Pancreas (tissue), 10 donors: ENCODE results near the gene MEF2C. TPM values are rescaled to one million over a fixed set of nuclear protein-coding genes. Genes with fewer than 3 reads are reported as not detected.
A peak's percentile ranks its signal among the peaks of the same experiment; 100 is the strongest.
"Not testable (repeated sequence)": the region's sequence is repeated elsewhere in the genome, so short reads cannot be mapped to it uniquely, and the experiment has no call there.

Experiments
- ATAC-seq, 4 donors: fragments of 200-7000 bp; cut with Tn5 transposase; one replicate each; pipeline versions ENCODE4 v1.8.0 to v1.9.1; 2020; ENCODE audit warnings: mild to moderate bottlenecking in 4 of 4, moderate library complexity in 4 of 4
- DNase-seq, 6 donors: peaks; one replicate each; pipeline ENCODE4 v3.0.0-alpha.2; 2020
- FAIRE-seq: peaks from 2 replicates; lab custom pipeline; 2012; peaks lifted over from hg19 to GRCh38; lab: Jason Lieb, UNC
- H3K27ac ChIP-seq, 4 donors: fragments of 200-600 bp; sonication (generic); 1 replicate in 3 of 4; 2 replicates in 1 of 4; pipeline versions ENCODE4 v1.5.0 to v1.8.0; 2020
- H3K27me3 ChIP-seq, 4 donors: fragments of 200-600 bp; one replicate each; pipeline ENCODE4 v1.8.0; 2021
- H3K36me3 ChIP-seq, 3 donors: fragments of 200-600 bp; sonication (generic) in 1 of 3; one replicate each; pipeline versions ENCODE4 v1.5.0 to v1.8.0; 2020 to 2021
- H3K4me1 ChIP-seq, 3 donors: fragments of 200-600 bp; one replicate each; pipeline ENCODE4 v1.8.0; 2021
- H3K4me3 ChIP-seq, 4 donors: fragments of 200-600 bp; sonication (generic) in 2 of 4; one replicate each; pipeline versions ENCODE4 v1.5.0 to v1.8.0; 2020 to 2021
- H3K9me3 ChIP-seq, 4 donors: fragments of 200-600 bp; one replicate each; pipeline ENCODE4 v1.8.0; 2021
- CTCF ChIP-seq, 4 donors: fragments of 200-600 bp; sonication (generic) in 3 of 4; IDR thresholded peaks; one replicate each; pipeline versions ENCODE4 v1.5.0 to v1.8.0; 2021; ENCODE audit warnings: antibody characterized with exemption in 4 of 4
- WGBS, 2 donors: extraction: QIAGEN DNeasy Blood & Tissue Kit; methylation state at CpG; one replicate each; pipeline ENCODE4 v1.1.7; 2013; 5-methylcytosine and 5-hydroxymethylcytosine counted together
- intact Hi-C, 3 donors: fragments of 100-400 bp; cut with DNase I; formaldehyde crosslinking; loops; one replicate each; pipeline versions ENCODE4 v1.11.1 to v1.14.2; 2022
- polyA plus RNA-seq, 2 donors: library from polyadenylated mRNA; stranded (reverse); fragments of 200-250 nt; gene quantifications; one replicate each; pipeline ENCODE4 v1.2.3, GENCODE V29; 2013
- total RNA-seq, 6 donors: library from RNA; stranded (reverse); fragmentation: NEBNext Ultra II Directional in 4 of 6; extraction: Animal tissue kit (Norgen Biotek cat#: 25700) in 4 of 6; gene quantifications; one replicate each; pipeline versions ENCODE4 v1.2.1 to v1.2.4, GENCODE V29; 2021 to 2023
- donor health status: healthy with polysubstance abuse.
- donor health status: DM: no; HTN: no; CAD: no; lungs with moderate emphysema.
- donor health status: DM: no; HTN: no; CAD: no.
- donor health status: control.
- donor health status: control.
- donor health status: Bipolar disorder and iron deficiency.
- donor health status: DM: yes; HTN: yes; CAD: no.
- donor health status: DM: no; HTN: no; CAD: no.
- donor health status: DM: no; HTN: no; CAD: no.
- donor health status: DM: yes; HTN: yes; CAD: no.

Gene MEF2C
- total and polyA plus RNA-seq, 8 donors = 1.5 to 19.9 (median 4.8) TPM

DNA sequence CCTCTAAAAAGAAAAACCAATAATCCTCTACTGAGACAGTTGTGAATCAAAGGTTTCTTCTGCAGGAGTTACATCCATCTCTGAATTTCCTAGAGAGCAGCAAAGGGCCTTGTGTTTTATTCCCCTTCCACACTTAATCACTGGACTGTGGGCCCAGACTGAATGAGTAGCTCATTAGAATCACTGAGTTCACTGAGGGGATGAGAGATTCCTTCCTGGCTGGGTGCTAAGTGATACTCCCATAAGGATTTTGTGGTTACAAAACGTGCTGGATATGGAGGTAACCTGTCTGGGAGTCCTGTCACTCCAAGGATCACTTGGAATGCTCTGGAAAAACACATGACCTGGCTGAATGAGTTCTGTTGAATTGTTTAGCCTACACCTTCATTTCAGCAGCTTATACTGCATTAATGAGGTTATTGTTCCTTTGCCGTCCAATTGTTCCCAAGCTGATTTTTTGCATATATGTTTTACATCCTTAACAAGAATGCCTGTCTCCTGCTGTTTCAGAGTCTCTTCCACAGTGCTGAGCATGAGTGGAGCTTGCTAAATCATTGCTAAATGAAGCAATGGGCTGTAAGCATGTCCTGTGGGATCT lies 82.9 kb downstream of the MEF2C start:
- ATAC-seq = no peak
- H3K27ac ChIP-seq = no peak overlapping the region
- no peak for DNase-seq
- H3K9me3 ChIP-seq = no peaks in the 10 kb centered on the region
- WGBS, 2 donors = 67 to 69% methylated on average over 2 of the region's 2 CpGs
- TF ChIP-seq CTCF (IDR thresholded peaks at IDR 0.05) = no peak
- H3K36me3 ChIP-seq = no peaks in the 10 kb centered on the region
- intact Hi-C loops = no loop called here
- no peak for FAIRE-seq
- no peak overlapping the region for H3K4me3 ChIP-seq
- no peaks in the 10 kb centered on the region for H3K4me1 ChIP-seq
- no peaks in the 10 kb centered on the region for H3K27me3 ChIP-seq

DNA sequence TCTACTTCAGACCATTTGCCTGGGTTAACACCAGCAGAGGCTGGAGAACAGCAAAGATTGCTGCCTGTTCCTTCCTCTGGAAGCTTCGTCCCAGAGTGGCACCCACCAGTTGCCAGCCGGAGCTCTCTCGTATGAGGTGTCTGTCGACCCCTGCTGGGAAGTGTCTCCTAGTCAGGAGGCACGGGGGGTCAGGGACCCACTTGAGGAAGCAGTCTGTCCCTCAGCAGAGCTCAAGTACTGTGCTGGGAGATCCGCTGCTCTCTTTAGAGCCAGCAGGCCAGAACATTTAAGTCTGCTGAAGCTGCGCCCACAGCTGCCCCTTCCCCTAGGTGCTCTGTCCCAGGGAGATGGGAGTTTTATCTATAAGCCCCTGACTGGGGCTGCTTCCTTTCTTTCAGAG lies 84.1 kb downstream of the MEF2C start:
- FAIRE-seq, H3K36me3 ChIP-seq, ATAC-seq, intact Hi-C loops, H3K27ac ChIP-seq, H3K4me1 ChIP-seq, H3K27me3 ChIP-seq, H3K9me3 ChIP-seq, H3K4me3 ChIP-seq: not testable (repeated sequence)
- peak in 1 of 6 donors; percentile 18 for DNase-seq
- 90 to 95% methylated on average over 7 of the region's 7 CpGs for WGBS, 2 donors

DNA sequence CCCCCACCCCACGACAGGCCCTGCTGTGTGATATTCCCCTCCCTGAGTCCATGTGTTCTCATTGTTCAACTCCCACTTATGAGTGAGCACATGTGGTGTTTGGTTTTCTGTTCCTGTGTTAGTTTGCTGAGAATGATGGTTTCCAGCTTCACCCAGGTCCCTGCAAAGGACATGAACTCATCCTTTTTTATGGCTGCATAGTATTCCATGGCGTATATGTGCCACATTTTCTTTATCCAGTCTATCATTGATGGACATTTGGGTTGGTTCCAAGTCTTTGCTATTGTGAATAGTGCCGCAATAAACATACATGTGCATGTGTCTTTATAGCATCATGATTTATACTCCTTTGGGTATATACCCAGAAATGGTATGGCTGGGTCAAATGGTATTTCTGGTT lies 89.2 kb downstream of the MEF2C start:
- FAIRE-seq, H3K36me3 ChIP-seq, H3K9me3 ChIP-seq, DNase-seq, intact Hi-C loops, H3K4me1 ChIP-seq, H3K27me3 ChIP-seq, H3K4me3 ChIP-seq, ATAC-seq, H3K27ac ChIP-seq: not testable (repeated sequence)
- 82 to 84% methylated on average over 3 of the region's 3 CpGs for WGBS, 2 donors

- no peak for DNase-seq
- no peaks in the 10 kb centered on the region for H3K27me3 ChIP-seq
- no peaks in the 10 kb centered on the region for H3K9me3 ChIP-seq
- TF ChIP-seq CTCF (IDR thresholded peaks at IDR 0.05) = no peak
- FAIRE-seq = no peak
- no peak overlapping the region for H3K27ac ChIP-seq
- H3K4me1 ChIP-seq = no peaks in the 10 kb centered on the region
- H3K36me3 ChIP-seq = no peaks in the 10 kb centered on the region
- 81 to 88% methylated on average over 2 of the region's 2 CpGs for WGBS, 2 donors
- H3K4me3 ChIP-seq = no peak overlapping the region
- ATAC-seq = no peak
- intact Hi-C loops = no loop called here
Measured at GRCh38 chr5:88792144-88792840, 90.7 kb downstream of the MEF2C start.

DNA sequence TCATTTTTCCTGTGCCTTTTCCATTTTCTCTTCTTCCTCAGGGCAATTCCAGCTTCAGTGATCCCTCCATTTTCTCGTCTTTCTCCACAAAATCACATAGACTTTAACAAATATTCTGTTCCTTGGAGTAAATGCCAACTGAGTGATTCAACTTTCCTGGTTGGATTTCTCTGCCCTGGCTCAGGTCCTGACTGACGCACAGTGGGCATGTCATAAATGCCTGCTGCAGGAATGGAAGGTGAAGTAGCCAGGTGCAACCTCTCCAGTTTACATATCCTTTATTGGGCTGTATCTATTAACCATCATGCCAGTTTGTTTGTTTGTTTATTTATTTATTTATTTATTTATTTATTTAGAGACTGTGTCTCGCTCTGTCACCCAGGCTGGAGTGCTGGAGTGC lies 95.1 kb downstream of the MEF2C start:
- 88 to 91% methylated on average over 3 of the region's 3 CpGs for WGBS, 2 donors
- FAIRE-seq = no peak

More for the DNA sequence above, 95.1 kb downstream of the MEF2C start:
- Histone ChIP-seq H3K27ac (no peak overlapping the region), H3K9me3 (no peaks in the 10 kb centered on the region), H3K4me3 (no peak overlapping the region), H3K27me3 (no peaks in the 10 kb centered on the region), H3K4me1 (peaks cover 5 to 18% (median 17%) of the 10 kb centered on the region in 3 donors), H3K36me3 (no peaks in the 10 kb centered on the region)
- intact Hi-C loops = no loop called here
- no peak for DNase-seq
- TF ChIP-seq CTCF (IDR thresholded peaks at IDR 0.05) = no peak
- ATAC-seq = no peak
